ENCODE data around the gene P3H2. TPM values are rescaled to one million over a fixed set of nuclear protein-coding genes. Genes with fewer than 3 reads are reported as not detected.

P3H2 gene
- total and polyA plus RNA-seq, 2 experiments from 2014 or later = 4.7 to 14.9 TPM

GRCh38 chr3:190038050-190038933, 82.4 kb downstream of the P3H2 start:
- WGBS, 2 experiments (ENCODE audit: low coverage in 1 of 2, low lambda C conversion rate in 2 of 2, missing lambda C conversion rate in 2 of 2) = 96 to 97% methylated on average over 6 of the region's 6 CpGs
- no peak overlapping the region for H3K9ac ChIP-seq
- no peak overlapping the region for H3K4me2 ChIP-seq (ENCODE audit: unreplicated experiment)
- H3K4me1 ChIP-seq (ENCODE audit: insufficient read depth) = no peaks in the 10 kb centered on the region
- no peaks in the 10 kb centered on the region for H3F3A ChIP-seq (ENCODE audit: insufficient read depth)
- no peak overlapping the region for H3K4me3 ChIP-seq
- H3K27me3 ChIP-seq (replicated peaks; ENCODE audit: insufficient read depth) = no peaks in the 10 kb centered on the region
- H3K27ac ChIP-seq = no peak overlapping the region
- no peaks in the 10 kb centered on the region for H3K36me3 ChIP-seq (ENCODE audit: low read depth)
- H2AFZ ChIP-seq = no peak overlapping the region
- no peaks in the 10 kb centered on the region for H3K9me3 ChIP-seq (ENCODE audit: low read depth)
- no peaks in the 10 kb centered on the region for H4K20me1 ChIP-seq (ENCODE audit: insufficient read depth)
- peak; percentile 63 for DNase-seq
- TF ChIP-seq EZH2 (IDR thresholded peaks at IDR 0.05; ENCODE audit: insufficient read depth, poor library complexity, severe bottlenecking) = no peak
- TF ChIP-seq EZH2phosphoT487 (IDR thresholded peaks at IDR 0.05; ENCODE audit: insufficient read depth, low read depth) = no peak
- no peaks in the 10 kb centered on the region for H3K9me2 ChIP-seq (ENCODE audit: insufficient read depth)
- H3K79me2 ChIP-seq (ENCODE audit: insufficient read depth) = no peaks in the 10 kb centered on the region
- in situ Hi-C loops (cut with MboI) = no loop called here

GRCh38 chr3:190036631-190037030, 84.1 kb downstream of the P3H2 start:
- no peaks in the 10 kb centered on the region for H4K20me1 ChIP-seq (ENCODE audit: insufficient read depth)
- no peaks in the 10 kb centered on the region for H3K9me2 ChIP-seq (ENCODE audit: insufficient read depth)
- DNase-seq = peak; percentile 78
- H2AFZ ChIP-seq = no peak overlapping the region
- no peaks in the 10 kb centered on the region for H3K36me3 ChIP-seq (ENCODE audit: low read depth)
- in situ Hi-C loops (cut with MboI) = no loop called here
- H3K4me1 ChIP-seq (ENCODE audit: insufficient read depth) = peaks cover 10% of the 10 kb centered on the region
- H3K9ac ChIP-seq = no peak overlapping the region
- TF ChIP-seq EZH2phosphoT487 (IDR thresholded peaks at IDR 0.05; ENCODE audit: insufficient read depth, low read depth) (no peak), EZH2 (IDR thresholded peaks at IDR 0.05; ENCODE audit: insufficient read depth, poor library complexity, severe bottlenecking) (no peak)
- H3K27me3 ChIP-seq (replicated peaks; ENCODE audit: insufficient read depth) = no peaks in the 10 kb centered on the region
- H3K9me3 ChIP-seq (ENCODE audit: low read depth) = no peaks in the 10 kb centered on the region
- WGBS, 2 experiments (ENCODE audit: low coverage in 1 of 2, low lambda C conversion rate in 2 of 2, missing lambda C conversion rate in 2 of 2) = 73 to 79% methylated on average over 2 of the region's 2 CpGs
- no peak overlapping the region for H3K4me2 ChIP-seq (ENCODE audit: unreplicated experiment)
- no peak overlapping the region for H3K4me3 ChIP-seq
- peaks cover 3% of the 10 kb centered on the region; the same call in 1 of the 2 replicates for H3F3A ChIP-seq (ENCODE audit: insufficient read depth)
- no peaks in the 10 kb centered on the region for H3K79me2 ChIP-seq (ENCODE audit: insufficient read depth)
- H3K27ac ChIP-seq = no peak overlapping the region

GRCh38 chr3:190034446-190034845, 86.3 kb downstream of the P3H2 start:
- H3K9me2 ChIP-seq (ENCODE audit: insufficient read depth) = no peaks in the 10 kb centered on the region
- no peak overlapping the region for H3K4me2 ChIP-seq (ENCODE audit: unreplicated experiment)
- 93 to 94% methylated on average over 3 of the region's 3 CpGs for WGBS, 2 experiments (ENCODE audit: low coverage in 1 of 2, low lambda C conversion rate in 2 of 2, missing lambda C conversion rate in 2 of 2)
- no peaks in the 10 kb centered on the region for H3K9me3 ChIP-seq (ENCODE audit: low read depth)
- no peak overlapping the region for H2AFZ ChIP-seq
- TF ChIP-seq EZH2phosphoT487 (IDR thresholded peaks at IDR 0.05; ENCODE audit: insufficient read depth, low read depth) (no peak), EZH2 (IDR thresholded peaks at IDR 0.05; ENCODE audit: insufficient read depth, poor library complexity, severe bottlenecking) (no peak)
- DNase-seq = no peak
- H3K4me3 ChIP-seq = no peak overlapping the region
- no peaks in the 10 kb centered on the region for H3K36me3 ChIP-seq (ENCODE audit: low read depth)
- H4K20me1 ChIP-seq (ENCODE audit: insufficient read depth) = no peaks in the 10 kb centered on the region
- peaks cover 10% of the 10 kb centered on the region for H3K4me1 ChIP-seq (ENCODE audit: insufficient read depth)
- no peaks in the 10 kb centered on the region for H3K79me2 ChIP-seq (ENCODE audit: insufficient read depth)
- in situ Hi-C loops (cut with MboI) = no loop called here
- H3K27me3 ChIP-seq (replicated peaks; ENCODE audit: insufficient read depth) = no peaks in the 10 kb centered on the region
- no peak overlapping the region for H3K27ac ChIP-seq
- no peak overlapping the region for H3K9ac ChIP-seq
- H3F3A ChIP-seq (ENCODE audit: insufficient read depth) = peaks cover 3% of the 10 kb centered on the region; the same call in 1 of the 2 replicates

GRCh38 chr3:190032923-190033322, 87.8 kb downstream of the P3H2 start:
- H3K27me3 ChIP-seq (replicated peaks; ENCODE audit: insufficient read depth) = no peaks in the 10 kb centered on the region
- 93% methylated on average over 11 of the region's 11 CpGs for WGBS, 2 experiments (ENCODE audit: low coverage in 1 of 2, low lambda C conversion rate in 2 of 2, missing lambda C conversion rate in 2 of 2)
- no peak overlapping the region for H3K4me3 ChIP-seq
- H3K79me2 ChIP-seq (ENCODE audit: insufficient read depth) = no peaks in the 10 kb centered on the region
- in situ Hi-C loops (cut with MboI) = no loop called here
- H4K20me1 ChIP-seq (ENCODE audit: insufficient read depth) = no peaks in the 10 kb centered on the region
- H3K36me3 ChIP-seq (ENCODE audit: low read depth) = no peaks in the 10 kb centered on the region
- H3K4me2 ChIP-seq (ENCODE audit: unreplicated experiment) = no peak overlapping the region
- no peaks in the 10 kb centered on the region for H3K9me2 ChIP-seq (ENCODE audit: insufficient read depth)
- peaks cover 10% of the 10 kb centered on the region for H3K4me1 ChIP-seq (ENCODE audit: insufficient read depth)
- H3K27ac ChIP-seq = no peak overlapping the region
- peaks cover 3% of the 10 kb centered on the region; the same call in 1 of the 2 replicates for H3F3A ChIP-seq (ENCODE audit: insufficient read depth)
- no peak overlapping the region for H2AFZ ChIP-seq
- TF ChIP-seq EZH2 (IDR thresholded peaks at IDR 0.05; ENCODE audit: insufficient read depth, poor library complexity, severe bottlenecking) (no peak), EZH2phosphoT487 (IDR thresholded peaks at IDR 0.05; ENCODE audit: insufficient read depth, low read depth) (no peak)
- no peaks in the 10 kb centered on the region for H3K9me3 ChIP-seq (ENCODE audit: low read depth)
- DNase-seq = no peak
- no peak overlapping the region for H3K9ac ChIP-seq
